HepG2 (cell line): ENCODE results near the gene LYPLA2. TPM values are rescaled to one million over a fixed set of nuclear protein-coding genes. Genes with fewer than 3 reads are reported as not detected.
A peak's percentile ranks its signal among the peaks of the same experiment; 100 is the strongest.

ENCODE experiments used
- ATAD3A ChIP-seq: sonication (generic); formaldehyde crosslinking; IDR thresholded peaks from 2 replicates; pipeline ENCODE4 v1.4.0; 2020; ENCODE audit warnings: missing genetic modification reagents
- ATRX ChIP-seq: sonication (generic); formaldehyde crosslinking; IDR thresholded peaks from 2 replicates; pipeline ENCODE4 v1.4.0; 2020; ENCODE audit warnings: missing genetic modification reagents, borderline replicate concordance
- ELF3 ChIP-seq: IDR thresholded peaks from 2 replicates; pipeline ENCODE4 v1.6.1; 2016; ENCODE audit warnings: missing genetic modification reagents, missing compliant biosample characterization
- ELF4 ChIP-seq: sonication (generic); formaldehyde crosslinking; IDR thresholded peaks from 2 replicates; pipeline ENCODE4 v1.5.0; 2020; ENCODE audit warnings: missing genetic modification reagents, mild to moderate bottlenecking, moderate library complexity, borderline replicate concordance
- HOXA9 ChIP-seq: sonication (generic); formaldehyde crosslinking; IDR thresholded peaks from 2 replicates; pipeline ENCODE4 v1.8.1; 2022; ENCODE audit warnings: missing genetic modification reagents, mild to moderate bottlenecking, moderate library complexity, borderline replicate concordance
- MXD1 ChIP-seq: sonication (generic); formaldehyde crosslinking; IDR thresholded peaks from 2 replicates; pipeline ENCODE4 v1.4.0; 2020; ENCODE audit warnings: mild to moderate bottlenecking, missing genetic modification reagents
- MXD4 ChIP-seq: IDR thresholded peaks from 2 replicates; pipeline ENCODE4 v1.6.1; 2016; ENCODE audit warnings: mild to moderate bottlenecking, missing biosample characterization, missing genetic modification reagents
- MYNN ChIP-seq: sonication (generic); formaldehyde crosslinking; IDR thresholded peaks from 2 replicates; pipeline ENCODE4 v1.4.0; 2020; ENCODE audit warnings: mild to moderate bottlenecking, low read depth, missing genetic modification reagents
- NFE2L2 ChIP-seq: fragments of 150-350 bp; IDR thresholded peaks from 2 replicates; pipeline ENCODE4 v1.6.1; 2014; ENCODE audit warnings: low read length
- POGZ ChIP-seq: sonication (generic); formaldehyde crosslinking; IDR thresholded peaks from 2 replicates; pipeline ENCODE4 v1.4.0; 2020; ENCODE audit warnings: mild to moderate bottlenecking, missing genetic modification reagents
- SCMH1 ChIP-seq: sonication (generic); formaldehyde crosslinking; IDR thresholded peaks from 2 replicates; pipeline ENCODE4 v1.9.0; 2021; ENCODE audit warnings: missing genetic modification reagents, mild to moderate bottlenecking, borderline replicate concordance
- SMYD3 ChIP-seq: sonication (generic); formaldehyde crosslinking; IDR thresholded peaks from 2 replicates; pipeline ENCODE4 v1.8.1; 2023; ENCODE audit warnings: mild to moderate bottlenecking, missing genetic modification reagents
- TARDBP ChIP-seq: sonication (generic); formaldehyde crosslinking; IDR thresholded peaks from 2 replicates; pipeline ENCODE4 v1.8.0; 2022; ENCODE audit warnings: mild to moderate bottlenecking, missing genetic modification reagents
- TERF1 ChIP-seq: sonication (generic); formaldehyde crosslinking; IDR thresholded peaks from 2 replicates; pipeline ENCODE4 v1.8.0; 2022; ENCODE audit warnings: mild to moderate bottlenecking, missing genetic modification reagents, moderate library complexity
- ZC3H4 ChIP-seq: sonication (generic); formaldehyde crosslinking; IDR thresholded peaks from 2 replicates; pipeline ENCODE4 v1.4.0; 2020; ENCODE audit warnings: missing genetic modification reagents, borderline replicate concordance
- ZHX2 ChIP-seq, 2 experiments: sonication (generic) in 1 of 2; formaldehyde crosslinking in 1 of 2; IDR thresholded peaks; 2 replicates each; pipeline versions ENCODE4 v1.6.1 to v1.9.0; 2014 to 2022; ENCODE audit warnings: antibody characterized with exemption in 1 of 2, borderline replicate concordance in 1 of 2, inconsistent platforms in 1 of 2, low read depth in 1 of 2, missing genetic modification reagents in 1 of 2
- ZNF251 ChIP-seq: sonication (generic); formaldehyde crosslinking; IDR thresholded peaks from 2 replicates; pipeline ENCODE4 v1.9.0; 2021; ENCODE audit warnings: mild to moderate bottlenecking, missing genetic modification reagents
- ZNF441 ChIP-seq: sonication (generic); formaldehyde crosslinking; IDR thresholded peaks from 2 replicates; pipeline ENCODE4 v1.7.0; 2021; ENCODE audit warnings: missing genetic modification reagents, borderline replicate concordance
- ZNF513 ChIP-seq: sonication (generic); formaldehyde crosslinking; conservative IDR thresholded peaks from 2 replicates; pipeline ENCODE4 v1.5.0; 2020; ENCODE audit warnings: missing genetic modification reagents
- ZNF792 ChIP-seq: IDR thresholded peaks from 2 replicates; pipeline ENCODE4 v1.6.1; 2016
- polyA plus RNA-seq, 8 experiments: library from polyadenylated mRNA; depleted of rRNA in 3 of 8; stranded (reverse) in 7 of 8; unstranded in 1 of 8; fragments of >200 nt; fragmentation: Illumina TruSeq in 4 of 8; extraction: Trizol in 4 of 8; gene quantifications; 2 replicates each; pipeline versions ENCODE4 v1.2.1 to v1.2.3, GENCODE V29; 2011 to 2016; ENCODE audit warnings: low read depth in 4 of 8, missing spikeins in 1 of 8, mixed read lengths in 1 of 8; ENCODE audit not compliant: insufficient read depth in 1 of 8
- total RNA-seq, 5 experiments: library from RNA; depleted of rRNA; stranded (reverse); fragments of >200 nt; fragmentation: Illumina TruSeq; extraction: Trizol; gene quantifications; 2 replicates each; pipeline ENCODE4 v1.2.3, GENCODE V29; 2016; ENCODE audit warnings: low read depth in 1 of 5

LYPLA2 gene
- total and polyA plus RNA-seq, 2 of the 13 experiments (the other 11 are each of a cell fraction or from before 2014, with no cell fraction given) = 72.1 to 73.2 TPM

GRCh38 chr1:23777979-23778814 is 12.7 kb upstream of the LYPLA2 start, which contains the start of gene PITHD1 (continued):
- TF ChIP-seq ZHX2 (IDR thresholded peaks at IDR 0.05; ENCODE audit: low read depth) (peak; percentile 69; the same call in 1 of the 2 replicates), ZHX2 (CRISPR knock-in tag; IDR thresholded peaks at IDR 0.05; ENCODE audit: borderline replicate concordance) (peak; percentile 73; the same call in 1 of the 2 replicates), ELF4 (CRISPR knock-in tag) (no peak), MXD1 (CRISPR knock-in tag) (peak; percentile 69), POGZ (peak; percentile 17; the same call in 1 of the 2 replicates), TARDBP (peak; percentile 21; the same call in 1 of the 2 replicates), ZC3H4 (no peak), ZNF792 (CRISPR knock-in tag) (peak; percentile 23; the same call in 1 of the 2 replicates), ZNF251 (CRISPR knock-in tag) (no peak), SCMH1 (CRISPR knock-in tag) (no peak), SMYD3 (CRISPR knock-in tag) (0 out of 2 replicates have a peak, but pooled peaks have one; percentile 65), NFE2L2 (no peak), ATRX (no peak), ZNF513 (0 out of 2 replicates have a peak, but pooled peaks have one; percentile 21), MXD4 (no peak), MYNN (no peak), TERF1 (CRISPR knock-in tag) (no peak), ZNF441 (CRISPR knock-in tag) (peak; percentile 38), ATAD3A (CRISPR knock-in tag) (peak; percentile 17; the same call in 1 of the 2 replicates), ELF3 (peak; percentile 12; the same call in 1 of the 2 replicates), HOXA9 (CRISPR knock-in tag) (peak; percentile 40; the same call in 1 of the 2 replicates)
